NCI-H2029 treated with DMSO at 0.1 percent for 48 hours (cell line): ENCODE data around the gene C1orf232.

Source experiments
- DNase-seq: peaks from one replicate; lab custom pipeline; 2025; lab: John Stamatoyannopoulos, UW

C1orf232 gene

DNA sequence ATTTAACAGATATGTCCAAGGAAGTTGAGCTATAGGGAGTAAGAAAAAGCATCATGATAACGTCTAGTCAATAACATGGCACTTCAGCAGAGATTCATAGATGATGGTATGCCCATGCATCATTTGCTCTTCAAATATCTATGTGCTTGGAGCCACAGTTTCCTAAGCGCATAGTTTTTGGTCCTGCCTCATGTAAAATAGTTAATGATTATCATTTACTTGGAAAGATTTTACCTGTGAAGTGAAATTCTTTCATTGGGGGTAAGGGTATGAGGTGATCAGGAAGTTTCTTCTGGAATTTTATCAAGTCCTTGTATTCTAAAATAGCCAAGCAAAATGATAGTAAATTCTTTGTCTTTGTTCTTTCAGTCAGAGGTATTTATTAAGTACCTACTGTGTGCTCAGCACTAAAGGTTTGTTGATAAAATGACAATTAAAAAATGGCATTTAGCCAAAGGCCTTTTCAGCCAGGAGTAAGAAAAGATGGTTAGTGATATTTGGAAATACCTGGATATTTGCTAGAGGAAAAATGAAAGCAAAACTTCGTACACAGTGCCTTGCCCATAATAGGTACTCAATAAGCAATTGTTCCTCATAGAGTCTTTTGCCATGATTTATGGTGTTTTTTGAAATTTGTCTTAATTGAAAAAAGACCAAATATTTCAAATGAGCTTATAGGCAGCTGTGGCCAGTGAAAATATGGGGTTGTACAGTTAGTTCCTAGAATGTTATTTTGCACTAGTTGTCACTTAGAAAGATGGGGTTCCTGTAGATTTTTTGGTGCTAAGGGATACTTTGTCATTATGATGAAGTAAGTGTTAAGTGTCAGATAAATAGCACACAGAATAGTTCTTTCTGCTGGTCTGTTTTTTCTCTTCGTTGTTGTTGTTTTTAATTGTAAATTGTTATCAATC lies 44.1 kb downstream of the C1orf232 start:
- no peak for DNase-seq

GRCh38 chr1:26122988-26123973 lies 45.5 kb downstream of the C1orf232 start:
- no peak for DNase-seq

DNA sequence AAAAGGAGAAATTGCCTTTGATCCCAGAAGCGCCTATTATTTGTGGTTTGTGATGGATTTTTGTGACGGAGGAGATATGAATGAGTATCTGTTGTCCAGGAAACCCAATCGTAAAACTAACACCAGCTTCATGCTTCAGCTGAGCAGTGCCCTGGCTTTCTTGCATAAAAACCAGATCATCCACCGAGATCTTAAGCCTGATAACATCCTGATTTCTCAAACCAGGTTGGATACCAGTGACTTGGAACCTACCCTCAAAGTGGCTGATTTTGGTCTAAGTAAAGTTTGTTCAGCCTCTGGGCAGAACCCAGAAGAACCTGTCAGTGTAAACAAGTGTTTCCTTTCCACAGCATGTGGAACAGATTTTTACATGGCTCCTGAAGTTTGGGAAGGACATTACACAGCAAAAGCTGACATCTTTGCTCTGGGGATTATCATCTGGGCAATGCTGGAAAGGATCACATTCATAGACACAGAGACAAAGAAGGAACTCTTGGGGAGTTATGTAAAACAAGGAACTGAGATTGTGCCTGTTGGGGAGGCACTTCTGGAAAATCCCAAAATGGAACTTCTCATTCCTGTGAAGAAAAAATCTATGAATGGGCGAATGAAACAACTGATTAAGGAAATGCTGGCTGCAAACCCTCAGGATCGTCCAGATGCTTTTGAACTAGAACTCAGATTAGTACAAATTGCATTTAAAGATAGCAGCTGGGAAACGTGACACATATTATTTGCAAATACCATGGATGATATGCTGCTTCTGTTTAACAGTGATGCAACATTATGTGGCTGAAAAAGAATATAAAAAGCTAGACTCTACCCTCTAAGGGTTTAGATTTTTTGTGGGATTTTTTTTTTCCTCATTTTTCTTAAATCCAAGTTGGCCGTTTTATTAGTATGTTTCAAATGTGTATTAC lies 46.6 kb downstream of the C1orf232 start:
- DNase-seq, result no peak

- DNase-seq, result no peak
Observed at GRCh38 chr1:26119892-26120608, 48.7 kb downstream of the C1orf232 start.

GRCh38 chr1:26114165-26114927 lies 54.4 kb downstream of the C1orf232 start:
- no peak for DNase-seq
